Natural killer cell (primary cell): ENCODE measurements around the gene RPL29. TPM values are rescaled to one million over a fixed set of nuclear protein-coding genes. Genes with fewer than 3 reads are reported as not detected.

Experiments
- ATAC-seq, 3 donors: fragments of 150-1000 bp in 2 of 3; fragments of 200-7000 bp in 1 of 3; cut with Tn5 transposase; 1 replicate in 1 of 3; 2 replicates in 2 of 3; pipeline ENCODE4 v1.10.0; 2021; ENCODE audit warnings: mild to moderate bottlenecking in 2 of 3, moderate library complexity in 2 of 3
- DNase-seq, 2 donors: peaks; one replicate each; pipeline versions ENCODE4 v3.0.0 to v3.0.0-alpha.2; 2013 to 2021; ENCODE audit warnings: mixed read lengths in 1 of 2
- H3K27ac ChIP-seq: one replicate; pipeline ENCODE4 v1.5.1; 2013; ENCODE audit warnings: mild to moderate bottlenecking, low read length
- H3K27me3 ChIP-seq: one replicate; pipeline ENCODE4 v1.6.1; 2013; ENCODE audit warnings: low read length; ENCODE audit not compliant: control insufficient read depth, insufficient read depth
- H3K36me3 ChIP-seq: one replicate; pipeline ENCODE4 v1.6.1; 2013; ENCODE audit warnings: low read length; ENCODE audit not compliant: control insufficient read depth, insufficient read depth
- H3K4me1 ChIP-seq: one replicate; pipeline ENCODE4 v1.6.1; 2013; ENCODE audit warnings: low read length; ENCODE audit not compliant: control insufficient read depth, insufficient read depth
- H3K4me3 ChIP-seq: one replicate; pipeline ENCODE4 v1.5.1; 2013; ENCODE audit warnings: low read length
- H3K9me3 ChIP-seq: one replicate; pipeline ENCODE4 v1.6.1; 2013; ENCODE audit warnings: low read length; ENCODE audit not compliant: control insufficient read depth, insufficient read depth
- H3K27ac Mint-ChIP-seq, 2 donors: one replicate each; pipeline ENCODE4 v1.8.0; 2022; ENCODE audit warnings: mild to moderate bottlenecking in 2 of 2, mixed read lengths in 2 of 2, moderate library complexity in 1 of 2
- H3K27me3 Mint-ChIP-seq, 2 donors: one replicate each; pipeline ENCODE4 v1.8.0; 2022; ENCODE audit warnings: low read depth in 2 of 2, mixed read lengths in 2 of 2
- H3K36me3 Mint-ChIP-seq: one replicate; pipeline ENCODE4 v1.8.0; 2022; ENCODE audit warnings: mixed read lengths
- H3K4me1 Mint-ChIP-seq, 2 donors: one replicate each; pipeline ENCODE4 v1.8.0; 2022; ENCODE audit warnings: mixed read lengths in 2 of 2
- H3K4me3 Mint-ChIP-seq: one replicate; pipeline ENCODE4 v1.8.0; 2022; ENCODE audit warnings: mild to moderate bottlenecking, moderate library complexity, mixed read lengths
- H3K9me3 Mint-ChIP-seq, 2 donors: one replicate each; pipeline ENCODE4 v1.8.0; 2022; ENCODE audit warnings: mixed read lengths in 2 of 2
- CTCF ChIP-seq: fragments of 200-600 bp; IDR thresholded peaks from one replicate; pipeline ENCODE4 v1.8.0; 2022; ENCODE audit warnings: antibody characterized with exemption
- WGBS: methylation state at CpG from one replicate; pipeline ENCODE4 v1.1.7; 2013; ENCODE audit warnings: missing lambda C conversion rate; ENCODE audit not compliant: insufficient coverage; 5-methylcytosine and 5-hydroxymethylcytosine counted together
- intact Hi-C: fragments of 100-400 bp; cut with micrococcal nuclease; formaldehyde crosslinking; loops from one replicate; pipeline ENCODE4 v1.14.2; 2022
- total RNA-seq, 4 donors: library from RNA; stranded (reverse); fragments of 120-200 nt in 1 of 4; gene quantifications; one replicate each; pipeline versions ENCODE4 v1.2.3 to v1.2.4, GENCODE V29; 2013 to 2022

RPL29 gene
- total RNA-seq, 3 donors from 2014 or later (not counting 1 experiment from before 2014, with no cell fraction given): 486 to 819 (median 797) TPM

GRCh38 chr3:51983578-51984268 is 12.0 kb downstream of the RPL29 start:
- H3K4me1 Mint-ChIP-seq: peaks cover 14 to 33% of the 10 kb centered on the region in 2 donors

DNA sequence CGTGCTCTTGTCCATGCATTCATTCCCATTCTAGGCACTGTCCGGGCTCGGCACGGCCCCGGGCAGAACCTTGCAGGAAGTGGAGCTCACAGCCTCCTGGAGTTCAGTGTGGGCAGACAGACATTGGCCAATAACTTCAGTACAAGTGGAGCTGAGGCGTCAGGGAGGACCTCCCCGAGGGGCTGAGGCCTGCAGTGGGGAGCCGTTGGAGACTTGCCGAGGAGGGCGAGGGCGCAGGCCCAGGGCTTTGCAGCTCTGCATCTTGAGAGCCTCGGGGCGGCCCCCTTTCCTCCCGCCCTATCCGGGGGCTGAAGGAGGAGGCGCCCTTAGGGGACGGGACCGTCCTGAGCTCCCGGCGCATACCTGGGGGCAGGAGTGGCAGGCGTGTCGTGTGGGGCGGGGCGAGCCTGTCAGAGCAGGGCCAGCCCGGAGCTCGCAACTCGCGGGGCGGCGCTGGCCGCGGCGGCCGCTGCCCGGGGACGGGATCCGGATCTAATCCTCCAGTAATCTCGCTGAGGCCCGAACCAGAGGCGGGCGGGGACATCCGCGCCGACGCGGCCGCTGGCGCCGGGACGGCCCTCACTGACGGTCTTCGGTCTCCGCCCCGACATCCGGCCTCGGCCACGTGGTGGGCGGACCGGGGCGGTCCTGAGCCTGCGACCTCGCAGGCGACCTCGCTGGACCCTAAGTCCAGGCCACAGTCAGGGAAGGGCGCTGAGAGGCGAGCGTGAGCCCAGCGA is 12.7 kb downstream of the RPL29 start, which contains the start of gene ACY1:
ACY1 (plus strand) TSS at position 698 of the 740 bp plus-strand sequence. CDS start 530 bp downstream, outside the sequence.
- intact Hi-C loops: loop anchor here (1.0 kb wide), 1 partner anchor 9 kb away; the partner anchor contains the start of gene ABHD14B

More at GRCh38 chr3:51983578-51984268, 12.0 kb downstream of the RPL29 start:
- Histone ChIP-seq H3K9me3 (no peaks in the 10 kb centered on the region), H3K27ac (peak overlapping the region; percentile 78), H3K27me3 (no peaks in the 10 kb centered on the region), H3K36me3 (peaks cover 2% of the 10 kb centered on the region), H3K4me3 (peak overlapping the region; percentile 64), H3K4me1 (peaks cover 29% of the 10 kb centered on the region)
- Mint-ChIP-seq H3K27ac (peak overlapping the region; percentile 88 to 98), H3K36me3 (no peaks in the 10 kb centered on the region), H3K9me3 (no peaks in the 10 kb centered on the region), H3K27me3 (no peaks in the 10 kb centered on the region), H3K4me3 (peak overlapping the region; percentile 92)
- intact Hi-C loops: no loop called here
- no peak for DNase-seq
- no peak for TF ChIP-seq CTCF
- 81% methylated on average over 21 of the region's 22 CpGs for WGBS
- ATAC-seq: no peak

GRCh38 chr3:51982352-51982837 is 13.3 kb downstream of the RPL29 start:
- Histone ChIP-seq H3K4me1 (peaks cover 35% of the 10 kb centered on the region), H3K36me3 (peaks cover 2% of the 10 kb centered on the region), H3K4me3 (peak overlapping the region; percentile 64), H3K27me3 (no peaks in the 10 kb centered on the region), H3K27ac (peak overlapping the region; percentile 78), H3K9me3 (no peaks in the 10 kb centered on the region)
- ATAC-seq (peak; percentile 27 to 55 (median 34)), DNase-seq (peak; percentile 35 to 62)
- Mint-ChIP-seq H3K36me3 (no peaks in the 10 kb centered on the region), H3K9me3 (no peaks in the 10 kb centered on the region), H3K27ac (peak overlapping the region; percentile 88 to 98), H3K4me3 (peak overlapping the region; percentile 92), H3K27me3 (no peaks in the 10 kb centered on the region), H3K4me1 (peaks cover 14 to 30% of the 10 kb centered on the region in 2 donors)
- TF ChIP-seq CTCF: peak; percentile 58
- intact Hi-C loops: loop anchor here (1.0 kb wide), 1 partner anchor 8 kb away; the partner anchor contains the start of gene ABHD14B
- WGBS: 5% methylated on average over 4 of the region's 4 CpGs

More for the DNA sequence above, 12.7 kb downstream of the RPL29 start, which contains the start of gene ACY1:
- no peaks in the 10 kb centered on the region for H3K36me3 Mint-ChIP-seq
- no peaks in the 10 kb centered on the region for H3K27me3 Mint-ChIP-seq
- Histone ChIP-seq H3K4me1 (peaks cover 29% of the 10 kb centered on the region), H3K4me3 (peak within 1 kb of the TSS; percentile 64), H3K27ac (peak within 1 kb of the TSS; percentile 78), H3K36me3 (peaks cover 2% of the 10 kb centered on the region), H3K9me3 (no peaks in the 10 kb centered on the region), H3K27me3 (no peaks in the 10 kb centered on the region)
- ATAC-seq (peak; percentile 76 to 85 (median 84)), DNase-seq (peak; percentile 63 to 77)
- WGBS: under 1% methylated on average over 68 of the region's 68 CpGs
- peaks cover 14 to 28% of the 10 kb centered on the region in 2 donors for H3K4me1 Mint-ChIP-seq
- H3K9me3 Mint-ChIP-seq: no peaks in the 10 kb centered on the region
- peak within 1 kb of the TSS; percentile 88 to 98 for H3K27ac Mint-ChIP-seq
- TF ChIP-seq CTCF: no peak
- H3K4me3 Mint-ChIP-seq: peak within 1 kb of the TSS; percentile 92
